HG03097 (cell line): ENCODE results near the gene TTC6.
A peak's percentile ranks its signal among the peaks of the same experiment; 100 is the strongest.

Experiments used
- ATAC-seq: cut with Tn5 transposase; IDR thresholded peaks from one replicate; pipeline ENCODE4 v1.9.1; 2021; ENCODE audit not compliant: unreplicated experiment, low FRiP score

Gene TTC6

DNA sequence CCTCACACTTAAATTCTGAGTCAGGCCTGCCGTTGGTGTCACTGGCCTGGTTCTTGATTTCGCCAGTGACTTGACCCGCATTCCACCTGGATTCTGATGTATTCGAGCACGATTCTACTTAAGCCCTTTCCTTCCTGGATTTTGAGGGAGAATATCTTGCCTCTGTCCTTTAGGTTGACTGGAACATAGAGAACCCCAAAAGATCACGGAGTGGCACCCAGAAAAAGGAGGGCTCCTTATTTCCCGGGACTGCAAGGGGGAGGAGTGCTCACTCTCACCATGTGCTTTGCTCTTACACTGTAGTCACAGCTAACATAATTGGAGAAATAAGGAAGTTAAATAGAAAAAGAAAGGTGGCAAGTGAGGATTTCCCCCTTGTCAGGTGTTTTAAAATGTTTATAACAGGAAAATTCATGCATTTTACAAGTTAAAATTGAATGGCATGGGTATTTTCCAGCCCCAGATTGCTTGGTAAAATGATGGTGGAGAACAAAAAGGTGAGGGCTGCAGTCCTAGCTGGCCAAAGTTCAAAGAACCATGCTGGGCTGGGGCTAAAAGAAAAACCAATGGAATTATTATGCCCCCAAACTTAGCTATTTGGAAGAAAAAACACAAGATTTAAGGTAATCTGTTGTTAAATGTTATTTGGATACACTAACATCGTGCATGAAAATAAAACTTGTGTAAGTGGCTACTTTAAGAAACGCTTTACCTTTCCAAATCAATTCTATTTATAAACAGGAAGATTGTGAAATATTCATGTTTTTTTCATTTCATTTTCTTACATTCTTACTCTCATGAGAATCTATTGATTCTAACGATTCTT, 9.2 kb upstream of the TTC6 start:
- ATAC-seq, result no peak

DNA sequence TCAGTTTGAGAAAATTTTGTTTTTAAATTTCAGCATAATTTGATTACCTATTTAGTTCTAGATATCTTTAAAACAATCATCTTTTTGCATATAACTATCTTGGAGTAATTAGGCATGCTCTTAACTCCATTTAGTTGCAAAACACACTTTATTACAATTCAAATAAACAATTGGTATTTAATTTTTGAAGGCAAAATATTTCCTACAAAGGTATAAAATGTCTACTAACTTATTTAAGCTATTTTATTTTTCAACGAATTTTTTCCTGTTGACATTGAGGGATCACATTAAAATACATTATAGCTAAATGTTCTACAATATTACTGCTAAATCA, 8.7 kb upstream of the TTC6 start:
- no peak for ATAC-seq

DNA sequence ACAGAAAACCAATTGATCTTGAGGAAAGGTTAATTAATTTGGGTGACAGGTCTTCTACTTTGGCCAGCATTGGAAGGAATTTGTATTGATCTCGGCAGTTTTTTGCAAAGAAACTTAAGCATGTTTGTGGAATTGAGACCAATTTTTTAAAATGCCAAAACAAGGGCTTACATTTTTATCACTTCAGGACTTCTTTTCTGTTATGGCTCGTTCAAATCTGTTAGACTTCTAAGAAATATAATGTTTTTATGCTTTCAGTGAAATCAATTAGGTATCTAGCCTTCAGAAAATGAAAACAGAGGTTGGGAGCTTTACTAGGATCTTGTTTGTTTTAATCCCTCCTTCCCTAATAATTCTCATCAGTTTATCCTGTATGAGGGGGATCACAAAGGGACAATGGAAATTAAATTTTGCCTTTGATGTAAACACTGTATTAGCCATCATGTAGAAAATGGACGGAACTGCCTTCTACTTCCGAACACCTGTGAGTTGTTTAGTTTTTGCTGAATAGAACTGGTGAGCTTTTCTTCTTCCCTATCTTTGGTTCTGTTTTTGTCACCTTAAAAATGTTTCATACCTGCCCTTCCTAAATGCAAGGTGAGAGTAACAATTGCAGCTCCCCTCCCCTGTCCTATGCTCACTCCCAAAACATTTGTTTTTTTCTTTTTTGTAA, 8.2 kb upstream of the TTC6 start:
- no peak for ATAC-seq

DNA sequence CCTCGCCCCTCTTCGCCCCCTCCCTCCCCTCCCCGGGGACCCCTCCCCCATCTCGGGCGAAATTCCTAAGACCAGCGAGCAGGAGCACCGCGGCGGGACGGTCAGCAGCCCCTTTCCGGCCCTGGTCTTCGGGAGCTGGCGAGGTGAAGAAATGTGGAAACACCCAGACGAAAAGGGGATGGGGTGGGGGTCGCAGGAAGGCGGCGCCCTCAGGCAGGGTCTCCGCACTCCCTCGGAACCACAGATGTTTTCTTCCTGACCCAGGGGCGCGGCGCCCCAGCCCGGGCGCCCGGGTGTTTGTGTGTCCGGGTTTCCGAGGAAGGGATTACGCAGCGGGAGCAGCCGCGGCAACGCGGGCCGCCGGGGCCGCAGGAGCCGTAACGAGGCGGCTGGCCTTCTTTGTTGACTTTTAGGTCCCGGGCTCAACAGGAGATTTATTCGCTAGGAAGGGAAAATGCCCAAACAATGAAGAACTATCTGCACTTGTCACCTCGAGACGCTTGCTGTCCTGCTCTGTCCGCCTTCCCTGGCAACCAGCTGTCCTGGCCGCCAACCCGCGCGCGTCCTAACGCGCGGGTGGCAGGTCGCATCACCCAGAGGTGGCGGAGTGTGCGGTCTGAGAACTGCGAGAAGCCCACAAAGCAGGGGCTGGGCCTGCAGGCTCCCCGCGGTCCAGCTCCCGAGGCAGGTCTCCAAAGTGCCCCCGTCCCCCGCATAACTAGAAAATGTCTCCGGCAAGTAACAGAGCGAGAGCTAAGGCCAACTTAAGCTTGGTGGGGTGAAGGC, 7.4 kb upstream of the TTC6 start:
- no peak for ATAC-seq

DNA sequence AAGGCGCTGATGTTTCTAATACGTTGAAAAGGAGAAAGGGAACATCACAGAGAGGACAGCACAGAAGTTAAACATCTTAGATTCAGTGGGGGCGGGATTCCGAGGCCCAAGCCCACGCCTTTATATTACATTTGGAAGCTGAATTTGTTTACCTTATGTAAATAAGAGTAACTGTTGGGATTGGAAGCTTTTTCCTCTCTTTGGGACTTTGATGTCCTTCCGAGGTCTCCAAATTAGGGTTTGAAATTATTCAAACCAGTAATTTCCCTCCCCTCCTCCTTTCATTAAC, 6.8 kb upstream of the TTC6 start:
- ATAC-seq, result no peak

DNA sequence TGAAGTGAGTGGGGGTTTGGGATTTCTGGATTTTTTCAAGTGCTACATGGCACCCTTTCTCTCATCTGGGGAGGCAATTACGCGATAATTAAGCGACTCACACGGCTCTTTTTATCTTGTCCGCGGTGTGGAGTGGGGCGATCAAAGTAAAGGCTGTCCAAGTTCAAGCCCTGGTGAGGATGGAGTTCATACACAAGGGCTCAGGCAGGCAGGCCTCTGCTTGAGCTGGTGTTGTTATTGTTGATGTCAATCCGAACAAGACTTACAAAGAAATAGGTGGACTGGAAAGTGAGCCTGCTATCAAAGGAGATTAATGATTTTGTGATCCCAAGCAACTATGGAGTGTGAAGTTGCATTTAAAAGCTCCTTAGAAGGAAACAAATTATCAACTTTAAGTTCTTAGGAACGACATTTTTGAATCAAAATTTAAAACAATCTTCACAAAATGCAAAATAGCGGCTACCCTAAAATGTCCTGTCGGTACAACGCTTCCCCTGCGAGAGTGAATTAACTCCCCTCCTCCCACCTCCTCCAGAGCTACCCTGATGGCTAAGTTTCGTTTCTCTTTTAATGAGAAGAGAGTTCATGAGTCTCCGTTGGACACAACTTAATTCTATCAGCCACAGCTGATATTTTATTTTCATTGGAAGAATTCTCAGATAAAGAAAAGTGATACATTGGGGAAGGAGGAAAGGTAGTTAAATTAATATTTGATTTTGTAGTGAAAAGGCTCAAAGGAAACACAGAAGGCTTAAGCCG, 6.3 kb upstream of the TTC6 start:
- ATAC-seq, result no peak

DNA sequence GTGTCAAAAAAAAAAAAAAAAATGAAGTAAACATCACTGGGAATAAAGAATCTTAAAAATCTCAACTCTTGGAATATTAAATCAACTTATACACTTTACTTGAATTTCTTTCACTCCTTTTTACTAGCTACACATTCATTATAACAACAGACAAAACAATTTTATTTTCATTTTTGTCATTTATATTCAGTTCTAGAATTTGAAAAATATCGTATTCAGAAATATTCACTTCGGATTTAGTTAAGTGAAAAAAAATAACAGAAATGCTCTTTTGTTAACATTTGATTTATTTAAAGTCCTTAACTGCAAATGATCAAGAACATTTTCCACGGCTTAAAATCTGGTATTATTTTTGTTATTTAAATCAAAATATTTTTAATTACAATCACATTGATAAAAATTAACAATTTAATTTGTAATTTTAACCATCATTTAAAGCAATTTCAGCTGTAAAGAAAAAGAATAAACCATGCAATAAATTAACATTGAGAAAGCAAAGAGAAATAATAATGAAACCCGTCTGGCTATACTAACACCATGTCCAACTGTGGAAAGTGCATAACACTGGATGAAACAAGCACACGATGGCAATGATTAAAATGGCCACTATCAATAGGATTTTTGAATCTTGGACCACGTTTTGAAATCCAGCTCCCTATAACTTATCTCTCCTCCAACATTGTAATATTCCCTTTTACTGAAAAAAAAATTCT, 5.6 kb upstream of the TTC6 start:
- no peak for ATAC-seq

DNA sequence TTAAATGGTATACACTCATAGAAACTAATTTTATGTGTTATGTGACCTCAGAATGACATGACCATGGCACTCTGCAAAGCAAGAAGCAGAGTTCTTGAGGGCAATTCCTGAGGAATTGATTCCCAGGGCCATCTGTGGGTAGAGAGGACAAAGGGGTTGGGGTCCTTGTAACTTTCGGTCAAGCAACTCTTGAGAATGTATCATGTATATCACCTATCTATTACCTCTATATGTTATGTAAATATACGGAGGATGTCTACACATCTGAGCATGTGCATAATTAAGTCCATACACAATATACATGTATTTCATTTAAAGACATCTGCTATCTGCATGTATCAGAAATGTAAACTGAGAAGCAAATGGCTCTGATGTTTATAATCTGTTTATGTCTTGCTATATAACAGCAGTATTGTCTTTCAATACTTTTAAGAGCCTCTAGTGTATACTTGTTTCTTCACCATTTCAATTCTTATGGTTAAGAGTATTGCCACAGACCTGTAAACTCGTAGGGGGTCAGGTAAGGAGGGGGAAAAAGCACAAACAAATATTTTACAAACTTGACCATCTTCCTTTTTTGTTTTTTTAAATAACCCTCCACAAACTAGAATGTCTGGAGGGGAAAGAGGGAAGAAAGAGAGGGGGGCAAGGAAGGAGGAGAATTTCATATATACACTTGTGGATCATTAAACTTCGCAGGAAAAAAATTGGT, 4.8 kb upstream of the TTC6 start:
- no peak for ATAC-seq

DNA sequence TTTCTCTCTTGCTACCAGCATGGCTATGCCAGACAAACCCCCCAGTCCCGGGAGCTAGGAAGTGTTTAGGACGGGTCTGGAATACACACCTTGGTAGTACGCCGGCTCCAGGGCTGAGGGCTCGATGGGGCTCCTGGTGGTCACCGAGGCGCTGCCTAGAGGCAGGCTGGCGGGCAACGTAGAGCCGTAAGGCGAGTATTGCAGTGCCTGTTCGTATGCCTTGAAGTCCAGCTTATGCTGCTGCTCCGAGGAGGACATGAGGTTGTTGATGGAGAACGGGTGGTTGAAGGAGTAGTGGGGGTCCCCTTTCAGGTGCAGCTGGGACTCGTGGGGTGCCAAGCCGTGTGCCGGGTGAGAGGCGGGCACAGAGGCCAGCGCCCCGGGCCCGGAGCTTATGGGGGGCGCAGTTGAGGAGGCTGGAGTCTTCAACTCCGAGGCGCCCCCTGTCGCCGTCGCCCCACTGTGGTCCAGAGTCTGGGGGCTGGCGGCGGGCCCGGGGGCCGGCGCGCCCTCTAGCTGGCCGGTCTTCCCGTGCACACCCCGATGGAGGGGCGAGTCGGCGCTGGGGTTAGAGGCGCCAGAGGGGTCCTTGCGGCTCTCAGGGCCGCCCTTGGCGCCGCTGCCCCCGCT, 4.0 kb upstream of the TTC6 start:
- ATAC-seq, result no peak

DNA sequence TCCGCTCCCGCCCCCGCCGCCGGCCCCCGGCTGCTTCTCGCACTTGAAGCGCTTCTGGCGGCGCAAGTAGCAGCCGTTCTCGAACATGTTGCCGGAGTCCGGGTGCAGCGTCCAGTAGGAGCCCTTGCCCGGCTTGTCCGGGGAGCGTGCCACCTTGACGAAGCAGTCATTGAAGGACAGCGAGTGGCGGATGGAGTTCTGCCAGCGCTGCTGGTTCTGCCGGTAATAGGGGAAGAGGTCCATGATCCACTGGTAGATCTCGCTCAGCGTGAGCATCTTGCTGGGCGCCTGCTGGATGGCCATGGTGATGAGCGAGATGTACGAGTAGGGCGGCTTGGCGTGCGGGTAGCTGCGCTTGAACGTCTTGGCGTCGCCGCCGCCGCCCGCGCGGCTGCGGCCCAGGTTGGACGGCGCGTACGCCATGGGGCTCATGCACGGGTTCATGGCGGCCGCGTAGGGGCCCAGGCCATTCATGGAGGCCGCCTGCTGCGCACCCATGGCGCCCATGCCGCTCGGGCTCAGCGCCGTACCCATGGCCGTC, 3.4 kb upstream of the TTC6 start:
- no peak for ATAC-seq

DNA sequence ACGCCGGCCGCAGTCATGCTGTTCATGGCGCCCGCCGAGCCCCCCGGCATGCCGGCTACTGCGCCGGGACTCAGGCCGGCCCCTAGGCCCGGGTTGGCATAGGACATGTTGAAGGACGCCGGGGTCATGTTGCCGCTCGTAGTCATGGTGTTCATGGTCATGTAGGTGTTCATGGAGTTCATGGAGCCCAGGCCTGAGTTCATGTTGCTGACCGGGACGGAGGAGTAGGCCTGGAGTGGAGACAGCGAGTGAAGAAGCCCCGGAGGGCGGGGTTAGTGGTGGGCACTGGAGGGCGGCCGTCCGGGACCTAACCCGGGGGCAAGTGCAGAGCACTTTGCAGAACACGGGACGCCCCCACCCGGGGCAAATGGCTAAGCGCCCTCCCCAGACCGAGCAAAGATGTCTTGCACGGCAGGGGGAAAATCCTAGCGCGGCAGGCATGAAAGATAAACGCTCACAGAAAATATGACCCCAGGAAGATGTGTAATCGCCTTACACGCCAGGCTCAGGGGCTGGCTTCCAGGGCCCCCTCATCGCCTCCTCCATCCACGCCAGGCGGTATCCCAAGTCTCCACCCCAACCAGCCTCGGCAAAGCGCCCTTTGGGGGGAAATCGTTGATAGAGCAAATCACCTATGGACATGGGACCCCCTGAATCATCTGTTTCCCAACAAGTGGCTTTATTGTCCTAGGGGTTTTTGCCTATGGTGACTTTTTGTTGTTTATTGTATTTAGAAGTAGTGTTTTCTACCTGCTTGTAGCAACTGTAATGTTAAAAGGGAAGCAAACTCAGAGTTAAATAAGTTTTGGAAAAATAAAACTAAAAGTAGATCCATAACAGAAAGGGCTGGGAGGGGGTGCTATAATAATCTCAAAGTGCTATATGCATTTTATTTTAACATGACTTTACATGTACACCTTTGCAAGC, 2.7 kb upstream of the TTC6 start:
- ATAC-seq, result no peak

DNA sequence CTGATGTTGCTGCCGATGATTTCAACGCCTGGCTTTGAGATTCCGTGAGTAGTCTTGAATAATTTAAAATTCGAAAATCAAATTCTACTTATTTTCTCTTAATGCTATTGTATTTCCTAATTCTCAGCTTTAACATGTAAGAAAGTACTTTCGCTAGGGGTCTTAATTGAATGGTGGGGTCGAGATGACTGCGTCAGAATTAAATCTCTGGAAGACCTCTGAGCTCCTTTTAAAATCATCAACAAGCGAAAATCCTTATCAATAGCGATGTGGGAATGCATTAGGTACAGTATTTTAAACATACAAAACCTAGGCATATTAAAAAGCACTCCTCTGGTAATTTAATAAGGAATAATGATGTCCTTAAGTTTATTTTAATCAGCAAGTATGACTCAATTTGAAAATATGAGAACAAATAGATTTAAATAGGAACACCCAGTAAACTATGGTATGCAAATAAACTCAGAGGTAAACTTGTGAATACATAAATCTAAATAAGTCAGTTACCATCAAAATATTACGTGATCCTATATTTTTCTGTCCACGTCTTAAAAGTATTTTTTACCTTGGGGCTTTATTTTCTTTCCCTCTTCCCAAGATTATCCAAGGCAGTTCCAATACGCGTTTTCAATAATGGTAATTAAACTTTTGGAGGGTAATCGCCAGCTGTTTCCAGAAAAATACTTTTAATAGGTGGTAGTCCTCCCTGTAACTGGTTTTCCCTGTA, 1.8 kb upstream of the TTC6 start:
- no peak for ATAC-seq

DNA sequence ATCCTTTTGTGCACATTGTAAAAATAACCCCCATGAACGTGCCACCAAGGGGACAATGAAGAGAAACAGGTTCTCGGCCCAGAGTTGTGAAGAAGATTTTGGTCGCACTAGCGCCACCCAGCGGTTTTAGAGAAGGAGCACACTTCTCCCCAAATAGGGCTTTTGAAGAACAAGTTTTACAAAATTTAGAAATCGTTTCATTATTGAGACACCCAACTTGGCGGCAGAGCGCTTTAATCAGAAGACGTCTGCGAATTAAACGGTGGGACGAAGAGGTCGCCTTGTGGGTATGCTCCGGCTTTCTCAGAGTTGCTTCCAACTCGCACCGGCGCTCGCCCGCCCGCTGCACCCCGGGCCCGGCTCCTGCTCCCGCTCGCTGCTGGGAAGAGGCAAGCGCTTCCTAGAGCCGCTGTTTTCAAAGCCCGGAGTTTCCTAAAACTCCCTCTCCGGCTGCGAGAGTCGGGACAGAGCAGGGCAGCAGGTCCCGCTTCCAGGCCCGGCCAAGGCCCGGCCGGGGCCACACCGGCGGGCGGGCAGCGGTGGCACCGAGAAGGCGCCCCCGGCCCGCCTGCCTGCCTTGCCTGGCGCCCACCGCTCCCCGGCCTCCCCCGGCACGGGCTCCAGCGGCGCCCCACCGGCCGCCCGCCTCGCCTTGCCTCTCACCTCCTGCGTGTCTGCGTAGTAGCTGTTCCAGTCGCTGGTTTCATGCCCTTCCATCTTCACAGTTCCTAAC, 1.0 kb upstream of the TTC6 start:
- no peak for ATAC-seq

DNA sequence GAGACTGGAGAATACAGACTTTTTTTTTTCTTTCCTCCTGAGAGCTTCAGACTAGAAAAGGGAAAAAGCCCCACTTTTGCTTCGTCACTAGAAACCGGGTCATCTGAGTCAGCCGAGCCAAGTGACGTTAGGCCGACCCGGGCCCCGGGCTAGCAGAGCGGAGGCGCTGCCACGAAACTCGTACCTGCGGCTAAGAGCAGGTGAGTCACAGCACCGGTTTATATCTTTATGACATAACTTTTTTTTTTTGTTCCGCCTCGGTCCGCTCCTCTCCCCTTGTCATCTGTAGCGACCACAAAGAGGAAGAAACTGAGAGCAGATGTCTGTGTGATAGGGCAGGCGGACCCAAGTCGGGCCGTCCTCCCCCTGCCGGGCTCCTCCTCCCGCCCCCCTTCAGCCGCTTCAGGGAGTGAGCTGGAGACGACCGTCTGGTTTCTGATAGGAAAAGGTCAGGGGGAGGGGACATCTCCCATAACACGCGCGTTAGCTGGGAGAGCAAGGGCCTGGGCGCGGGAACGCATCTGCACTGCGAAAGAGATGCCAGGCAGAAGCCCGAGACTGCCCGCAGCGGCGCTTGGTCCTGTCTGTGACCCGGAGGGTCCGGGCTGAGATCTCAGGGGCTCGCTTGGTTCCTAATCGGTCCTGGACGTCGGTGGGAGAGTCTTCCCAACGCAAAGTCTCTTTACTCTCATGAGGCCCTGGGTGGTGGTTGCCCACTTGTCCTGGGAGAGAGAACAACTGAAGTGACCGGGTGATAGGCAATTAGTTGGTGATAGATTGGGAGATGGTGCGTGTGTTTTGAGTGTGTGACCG, 586 bp downstream of the TTC6 start:
- ATAC-seq, result peak; percentile 64

DNA sequence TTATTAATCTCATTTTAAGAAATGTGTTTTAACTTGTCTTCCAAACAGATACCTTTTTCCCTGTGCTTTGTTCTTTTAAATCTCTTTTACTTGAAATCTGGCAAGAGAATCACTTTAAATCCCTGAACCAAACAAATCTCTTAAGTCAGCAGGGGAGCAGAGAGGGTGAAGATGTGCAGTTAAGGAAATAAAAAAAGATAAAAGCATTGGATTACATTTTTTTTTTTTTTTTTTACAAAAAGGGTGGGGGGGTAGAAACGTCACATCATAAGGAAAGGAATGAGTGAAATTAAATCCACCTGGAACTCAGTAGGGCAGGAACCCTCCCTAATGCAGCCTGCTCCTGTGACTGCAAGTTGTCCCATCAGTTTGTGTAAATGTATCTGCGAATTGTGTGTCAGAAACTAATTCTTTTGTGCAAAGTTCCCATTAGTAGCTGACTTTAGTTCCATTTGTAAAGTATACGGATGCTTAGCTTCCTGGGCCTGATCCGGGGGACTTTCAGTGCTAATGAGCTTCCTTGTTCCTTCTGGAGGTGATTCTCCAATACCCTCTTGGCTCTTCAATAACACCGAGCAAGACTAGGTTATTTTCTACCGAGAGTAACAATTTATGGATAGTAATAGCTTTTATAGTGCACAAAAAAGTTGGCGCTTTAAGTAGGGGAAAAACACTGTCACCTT, 1.5 kb downstream of the TTC6 start:
- ATAC-seq, result no peak
